SK-N-MC (cell line): Measurements from ENCODE around the gene FADS1.

Source experiments
- EZH2 ChIP-seq: fragments of 200-600 bp; sonication (generic); IDR thresholded peaks from one replicate; pipeline ENCODE4 v1.6.1; 2017; ENCODE audit warnings: antibody characterized with exemption
- POLR2AphosphoS5 ChIP-seq: IDR thresholded peaks from 2 replicates; pipeline ENCODE4 v1.6.1; 2012; ENCODE audit warnings: mild to moderate bottlenecking, low read depth, low read length, borderline replicate concordance

- TF ChIP-seq EZH2 (no peak), POLR2AphosphoS5 (no peak; the same call in 1 of the 2 replicates)
These were observed 11.7 kb downstream of the FADS1 start for GRCh38 chr11:61805146-61805545.
